Heart left ventricle (tissue), 13 donors: ENCODE measurements around the gene ADCK2.

ENCODE experiments used
- CTCF ChIP-seq, 12 donors: fragments of 200-600 bp; sonication (generic) in 4 of 12; IDR thresholded peaks; one replicate each; pipeline versions ENCODE4 v1.5.0 to v1.8.0; 2018 to 2022; ENCODE audit warnings: antibody characterized with exemption in 12 of 12, mild to moderate bottlenecking in 5 of 12
- POLR2A ChIP-seq, 2 donors: fragments of 450-650 bp; IDR thresholded peaks; one replicate each; pipeline ENCODE4 v1.6.1; 2017; ENCODE audit warnings: antibody characterized with exemption in 2 of 2, mild to moderate bottlenecking in 2 of 2, moderate library complexity in 2 of 2
- donor health status: ischemic (EF 13 %, LVEDD 7.1; RV severe dilation, severe dysfunction).
- donor health status: DM: no; HTN: yes; CAD: no.
- donor health status: DM: no; HTN: no; CAD: no.
- donor health status: ischemic (EF 25% LVEDD 6.9; RV normal size, moderate dysfunction).
- donor health status: ischemic (EF 25% LVEDD 5.7; RV mildly dilated, moderate dysfunction).
- donor health status: ischemic (EF 35%, LVEDD 5.7; RV mildly dilated, moderate dysfunction).
- donor health status: nonischemic (EF 11% LVEDD 7.7; RV severe dilation, severe dysfunction).
- donor health status: DM: yes; HTN: yes; CAD: no.
- donor health status: PGD.
- donor health status: ischemic (EF 29% LVEDD 5.4; RV normal size, mild dysfunction).
- donor health status: nonischemic (EF 23%, LVEDD 6.1; RV moderate dilation, normal function).

- TF ChIP-seq POLR2A (IDR thresholded peaks at IDR 0.05) (no peak), CTCF (IDR thresholded peaks at IDR 0.05) (no peak)
Measured at GRCh38 chr7:140654661-140655060, 18.1 kb upstream of the ADCK2 start.
